CD14-positive monocyte (primary cell): ENCODE data around the gene TBX18. TPM values are rescaled to one million over a fixed set of nuclear protein-coding genes. Genes with fewer than 3 reads are reported as not detected.

ENCODE experiments used
- DNase-seq, 3 donors: peaks; one replicate each; pipeline ENCODE4 v3.0.0-alpha.2; 2011 to 2022
- H2AFZ ChIP-seq: 2 replicates; pipeline ENCODE4 v1.6.0; 2012; ENCODE audit warnings: mild to moderate bottlenecking, low read depth, low read length, inconsistent platforms; ENCODE audit not compliant: insufficient read depth, poor library complexity, severe bottlenecking
- H3K27ac ChIP-seq, 2 donors: 1 replicate in 1 of 2; 2 replicates in 1 of 2; pipeline ENCODE4 v1.5.1; 2012 to 2013; ENCODE audit warnings: low read length in 2 of 2, control low read depth in 1 of 2, inconsistent platforms in 1 of 2, low read depth in 1 of 2, mild to moderate bottlenecking in 1 of 2
- H3K27me3 ChIP-seq, 2 donors: one replicate each; pipeline versions ENCODE4 v1.6.0 to v1.6.1; 2011 to 2013; ENCODE audit warnings: low read length in 2 of 2; ENCODE audit not compliant: control insufficient read depth in 2 of 2, insufficient read depth in 2 of 2
- H3K36me3 ChIP-seq, 2 donors: replicated peaks in 1 of 2; 1 replicate in 1 of 2; 2 replicates in 1 of 2; pipeline versions ENCODE4 v1.5.1 to v1.6.1; 2012 to 2013; ENCODE audit warnings: low read length in 2 of 2, control low read depth in 1 of 2, inconsistent platforms in 1 of 2, mild to moderate bottlenecking in 1 of 2; ENCODE audit not compliant: insufficient read depth in 2 of 2, control insufficient read depth in 1 of 2
- H3K4me1 ChIP-seq, 2 donors: 1 replicate in 1 of 2; 2 replicates in 1 of 2; pipeline versions ENCODE4 v1.5.1 to v1.6.1; 2012 to 2013; ENCODE audit warnings: low read length in 2 of 2, control low read depth in 1 of 2, inconsistent platforms in 1 of 2, mild to moderate bottlenecking in 1 of 2, moderate library complexity in 1 of 2; ENCODE audit not compliant: insufficient read depth in 2 of 2, control insufficient read depth in 1 of 2
- H3K4me2 ChIP-seq: replicated peaks from 2 replicates; pipeline ENCODE3; 2012; ENCODE audit warnings: low read length, moderate library complexity, mild to moderate bottlenecking; ENCODE audit not compliant: poor library complexity, severe bottlenecking; ENCODE audit errors: extremely low read depth
- H3K4me3 ChIP-seq, 3 experiments: fragments of 200-600 bp in 1 of 3; sonication (generic) in 1 of 3; replicated peaks in 1 of 3; 1 replicate in 2 of 3; 2 replicates in 1 of 3; pipeline ENCODE4 v1.5.1; 2011 to 2013; ENCODE audit warnings: low read length in 3 of 3, mild to moderate bottlenecking in 3 of 3, control low read depth in 2 of 3, low read depth in 2 of 3, inconsistent platforms in 1 of 3, moderate library complexity in 1 of 3
- H3K79me2 ChIP-seq: 2 replicates; pipeline ENCODE4 v1.6.0; 2012; ENCODE audit warnings: mild to moderate bottlenecking, control low read depth, inconsistent platforms, low read length, moderate library complexity; ENCODE audit not compliant: insufficient read depth
- H3K9ac ChIP-seq: 2 replicates; pipeline ENCODE4 v1.6.0; 2017; ENCODE audit warnings: low read length, mild to moderate bottlenecking; ENCODE audit not compliant: insufficient read depth, poor library complexity, severe bottlenecking
- H3K9me3 ChIP-seq, 2 donors: replicated peaks in 1 of 2; 1 replicate in 1 of 2; 2 replicates in 1 of 2; pipeline versions ENCODE4 v1.5.1 to v1.6.1; 2012 to 2013; ENCODE audit warnings: low read length in 2 of 2, control low read depth in 1 of 2; ENCODE audit not compliant: control insufficient read depth in 1 of 2, insufficient read depth in 1 of 2
- H4K20me1 ChIP-seq: 2 replicates; pipeline ENCODE4 v1.6.0; 2012; ENCODE audit warnings: mild to moderate bottlenecking, low read length, control low read depth, moderate library complexity; ENCODE audit not compliant: insufficient read depth
- H3K27ac Mint-ChIP-seq, 7 donors: one replicate each; pipeline ENCODE4 v1.8.0; 2020; ENCODE audit warnings: mild to moderate bottlenecking in 7 of 7, mixed read lengths in 7 of 7, moderate library complexity in 6 of 7, inconsistent platforms in 2 of 7
- H3K27me3 Mint-ChIP-seq, 3 donors: one replicate each; pipeline ENCODE4 v1.8.0; 2021 to 2022; ENCODE audit warnings: low read depth in 3 of 3, mild to moderate bottlenecking in 3 of 3, mixed read lengths in 3 of 3, moderate library complexity in 3 of 3, inconsistent platforms in 1 of 3
- H3K36me3 Mint-ChIP-seq, 2 donors: one replicate each; pipeline ENCODE4 v1.8.0; 2020; ENCODE audit warnings: mixed read lengths in 2 of 2, inconsistent platforms in 1 of 2, mild to moderate bottlenecking in 1 of 2
- H3K4me1 Mint-ChIP-seq: one replicate; pipeline ENCODE4 v1.8.0; 2020; ENCODE audit warnings: mild to moderate bottlenecking, mixed read lengths
- H3K4me3 Mint-ChIP-seq, 2 donors: one replicate each; pipeline ENCODE4 v1.8.0; 2020; ENCODE audit warnings: mild to moderate bottlenecking in 2 of 2, mixed read lengths in 2 of 2, moderate library complexity in 1 of 2
- H3K9me3 Mint-ChIP-seq, 7 donors: one replicate each; pipeline ENCODE4 v1.8.0; 2020 to 2022; ENCODE audit warnings: mixed read lengths in 7 of 7, mild to moderate bottlenecking in 6 of 7, moderate library complexity in 6 of 7, inconsistent platforms in 2 of 7
- CTCF ChIP-seq: fragments of 200-600 bp; IDR thresholded peaks from one replicate; pipeline ENCODE4 v1.8.0; 2022; ENCODE audit warnings: antibody characterized with exemption, mild to moderate bottlenecking
- WGBS: methylation state at CpG from one replicate; pipeline ENCODE4 v1.1.5; 2013; ENCODE audit warnings: missing lambda C conversion rate; ENCODE audit not compliant: insufficient coverage; 5-methylcytosine and 5-hydroxymethylcytosine counted together
- intact Hi-C, 2 donors: fragments of 100-400 bp; cut with micrococcal nuclease; formaldehyde crosslinking; loops; one replicate each; pipeline versions ENCODE4 v1.15.0 to v1.15.1; 2023
- polyA plus RNA-seq, 3 donors: library from polyadenylated mRNA; depleted of rRNA in 1 of 3; unstranded in 2 of 3; stranded (reverse) in 1 of 3; fragments of 300-500 nt in 2 of 3; fragments of >200 nt in 1 of 3; fragmentation: Illumina TruSeq in 2 of 3; gene quantifications; 1 replicate in 2 of 3; 2 replicates in 1 of 3; pipeline ENCODE4 v1.2.3, GENCODE V29; 2012 to 2021

Gene TBX18
- polyA plus RNA-seq, 3 donors: 0.01 TPM; not detected in 2

- no peak for TF ChIP-seq CTCF
- Histone ChIP-seq H4K20me1 (no peaks in the 10 kb centered on the region), H3K9me3 (no peaks in the 10 kb centered on the region), H3K4me1 (no peaks in the 10 kb centered on the region), H3K79me2 (no peaks in the 10 kb centered on the region), H2AFZ (no peak overlapping the region), H3K4me3 (no peak overlapping the region), H3K36me3 (no peaks in the 10 kb centered on the region), H3K27me3 (peaks cover 0 to 3% of the 10 kb centered on the region in 2 donors), H3K27ac (no peak overlapping the region), H3K4me2 (no peak overlapping the region), H3K9ac (no peak overlapping the region)
- no CpG with 5 or more reads among the region's 1 CpG for WGBS
- Mint-ChIP-seq H3K4me3 (no peak overlapping the region), H3K27ac (no peak overlapping the region), H3K36me3 (no peaks in the 10 kb centered on the region), H3K27me3 (peaks cover 14 to 16% (median 14%) of the 10 kb centered on the region in 3 donors), H3K4me1 (no peaks in the 10 kb centered on the region), H3K9me3 (no peaks in the 10 kb centered on the region)
- no peak for DNase-seq
- intact Hi-C loops: no loop called here
Measured at GRCh38 chr6:84753173-84753572, 11.2 kb downstream of the TBX18 start.

GRCh38 chr6:84752118-84752850 lies 12.1 kb downstream of the TBX18 start:
- Mint-ChIP-seq H3K4me3 (no peak overlapping the region), H3K36me3 (no peaks in the 10 kb centered on the region), H3K27ac (no peak overlapping the region), H3K27me3 (peaks cover 11 to 12% (median 12%) of the 10 kb centered on the region in 3 donors), H3K4me1 (no peaks in the 10 kb centered on the region), H3K9me3 (no peaks in the 10 kb centered on the region)
- no peak overlapping the region for H3K27ac ChIP-seq
- no peaks in the 10 kb centered on the region for H3K79me2 ChIP-seq
- H4K20me1 ChIP-seq: no peaks in the 10 kb centered on the region
- peaks cover 0 to 3% of the 10 kb centered on the region in 2 donors for H3K27me3 ChIP-seq
- no peak for TF ChIP-seq CTCF
- 93% methylated on average over 2 of the region's 5 CpGs for WGBS
- H2AFZ ChIP-seq: no peak overlapping the region
- no peaks in the 10 kb centered on the region for H3K9me3 ChIP-seq
- DNase-seq: no peak
- no peak overlapping the region for H3K4me3 ChIP-seq
- intact Hi-C loops: no loop called here
- no peaks in the 10 kb centered on the region for H3K36me3 ChIP-seq
- no peak overlapping the region for H3K4me2 ChIP-seq
- no peak overlapping the region for H3K9ac ChIP-seq
- no peaks in the 10 kb centered on the region for H3K4me1 ChIP-seq
